HG03196 (cell line): ENCODE data around the gene RASAL2.
"Not testable (repeated sequence)": the region's sequence is repeated elsewhere in the genome, so short reads cannot be mapped to it uniquely, and the experiment has no call there.

ENCODE experiments used
- ATAC-seq: cut with Tn5 transposase; IDR thresholded peaks from one replicate; pipeline ENCODE4 v1.9.1; 2021; ENCODE audit not compliant: unreplicated experiment

The RASAL2 gene

DNA sequence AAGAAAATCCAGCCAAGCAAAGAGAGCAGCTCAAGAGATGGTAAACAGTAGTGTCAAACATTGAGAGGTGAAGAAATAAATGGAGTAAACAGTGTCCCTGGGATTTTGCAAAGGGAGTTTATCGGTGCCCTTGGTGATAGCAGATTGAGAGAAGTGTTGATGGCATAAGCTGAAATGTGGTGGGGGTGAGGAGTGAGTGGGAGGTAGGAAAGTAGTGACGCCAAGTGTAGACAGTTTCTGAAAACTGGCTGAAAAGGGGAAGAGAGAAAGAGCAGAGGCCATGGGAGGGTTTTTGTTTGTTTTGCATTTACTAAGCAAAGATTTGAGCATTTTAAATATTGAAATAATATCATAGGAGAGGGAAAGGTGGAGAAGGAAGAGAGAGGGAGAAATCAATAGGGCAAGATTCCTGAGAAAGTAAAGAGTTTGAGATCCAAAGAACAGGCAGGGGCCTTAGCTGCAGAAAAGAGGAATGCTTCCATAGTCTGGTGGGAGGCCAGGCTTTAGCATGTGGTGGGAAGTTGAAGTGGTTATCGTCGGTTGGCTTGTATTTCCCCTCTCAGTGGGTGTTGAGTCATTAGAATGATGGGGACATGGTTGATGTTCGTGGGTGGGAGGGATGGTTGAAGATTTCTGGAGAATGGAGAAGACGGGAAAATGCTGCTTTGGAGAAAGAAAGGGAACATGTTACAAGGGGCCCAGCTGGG, 26.8 kb upstream of the RASAL2 start:
- ATAC-seq, result peak; percentile 87

DNA sequence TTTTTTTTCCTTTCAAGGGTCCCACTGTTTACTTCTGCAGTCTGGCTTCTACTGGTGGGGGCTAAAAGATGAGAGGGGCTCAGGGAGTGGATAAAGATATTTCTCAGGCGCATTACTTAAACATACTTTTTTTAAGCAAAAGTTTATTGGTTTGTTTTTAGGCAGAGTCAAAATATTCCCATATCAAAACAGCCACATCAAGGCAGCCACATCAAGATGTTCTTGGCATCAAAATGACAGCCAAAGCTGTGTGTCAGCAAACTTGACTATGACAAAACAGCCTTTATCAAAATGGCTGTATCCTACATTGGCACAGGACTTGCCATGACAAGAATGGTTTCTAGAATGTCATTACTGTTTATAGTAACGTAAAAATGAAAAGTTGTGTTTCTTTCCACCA, 22.1 kb upstream of the RASAL2 start:
- no peak for ATAC-seq

DNA sequence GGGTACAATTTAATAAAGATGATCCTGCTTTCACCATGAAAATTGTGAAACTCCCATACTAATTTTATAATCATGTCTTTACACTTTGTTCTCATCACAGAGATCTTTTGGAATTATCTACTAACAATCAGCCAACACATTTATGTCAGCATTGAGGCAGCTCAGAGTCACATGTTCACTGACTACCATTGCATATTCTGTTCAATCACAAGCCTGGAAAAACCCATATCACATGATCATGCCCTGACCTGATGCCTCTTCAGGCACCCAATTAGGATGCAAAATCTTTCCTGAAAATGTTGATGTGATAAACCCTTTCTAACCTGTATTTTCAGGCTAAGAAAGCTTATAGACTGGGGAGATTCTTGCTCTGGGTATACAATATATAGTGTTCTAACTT, 21.6 kb upstream of the RASAL2 start:
- no peak for ATAC-seq

DNA sequence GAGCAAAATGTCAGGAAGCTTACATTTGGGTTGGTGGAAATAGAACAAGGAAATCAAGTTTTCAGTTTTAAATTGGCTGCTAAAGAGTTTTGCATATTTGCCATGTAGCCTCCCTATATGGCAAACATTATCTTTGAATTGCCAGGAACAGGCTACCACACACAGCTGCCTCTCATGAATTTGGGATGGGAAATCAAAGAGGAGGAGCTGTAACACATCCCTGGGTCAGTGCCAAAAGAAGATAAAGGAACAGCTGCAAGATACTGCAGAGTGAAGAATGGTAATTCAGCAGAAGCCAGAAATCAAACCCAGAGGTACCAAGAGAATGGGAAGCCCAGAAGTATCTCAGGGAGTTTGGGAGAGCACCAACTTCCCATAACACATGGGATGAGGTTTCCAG, 18.6 kb upstream of the RASAL2 start:
- no peak for ATAC-seq

DNA sequence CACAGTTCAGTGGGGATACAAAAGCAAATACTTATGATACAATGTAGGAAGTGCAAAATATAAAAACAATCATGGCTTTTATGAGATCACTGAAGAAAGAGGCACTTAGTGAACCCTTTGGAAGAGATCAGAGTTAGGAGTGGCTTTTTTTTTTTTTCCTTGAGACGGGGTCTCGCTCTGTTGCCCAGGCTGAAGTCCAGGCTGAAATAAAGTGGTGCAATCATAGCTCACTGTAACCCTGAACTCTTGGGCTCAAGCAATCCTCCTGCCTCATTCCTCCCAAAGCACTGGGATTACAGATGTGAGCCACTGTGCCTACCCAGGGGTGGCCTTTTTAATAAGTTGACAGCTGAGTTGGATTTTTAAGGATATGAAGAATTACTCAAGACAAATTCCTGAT, 17.3 kb upstream of the RASAL2 start:
- no peak for ATAC-seq

DNA sequence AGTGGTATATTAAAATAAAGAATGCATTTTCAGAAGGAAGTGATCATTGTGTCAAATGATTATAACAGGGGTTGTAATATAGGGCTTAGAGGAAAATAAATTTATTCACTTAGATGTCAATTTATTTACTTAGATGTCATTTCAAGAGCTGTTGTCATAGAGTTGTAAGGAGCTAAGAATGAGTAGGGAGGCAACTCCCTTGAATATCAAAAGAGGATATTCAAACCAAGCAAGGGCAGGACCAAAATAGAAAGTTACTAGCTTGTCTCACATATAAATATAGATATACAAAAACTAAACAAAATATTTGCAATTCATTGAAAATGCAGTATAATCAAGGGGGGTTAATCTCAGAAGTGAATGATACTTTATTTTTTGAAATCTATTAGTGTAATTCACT, 16.0 kb upstream of the RASAL2 start:
- no peak for ATAC-seq

DNA sequence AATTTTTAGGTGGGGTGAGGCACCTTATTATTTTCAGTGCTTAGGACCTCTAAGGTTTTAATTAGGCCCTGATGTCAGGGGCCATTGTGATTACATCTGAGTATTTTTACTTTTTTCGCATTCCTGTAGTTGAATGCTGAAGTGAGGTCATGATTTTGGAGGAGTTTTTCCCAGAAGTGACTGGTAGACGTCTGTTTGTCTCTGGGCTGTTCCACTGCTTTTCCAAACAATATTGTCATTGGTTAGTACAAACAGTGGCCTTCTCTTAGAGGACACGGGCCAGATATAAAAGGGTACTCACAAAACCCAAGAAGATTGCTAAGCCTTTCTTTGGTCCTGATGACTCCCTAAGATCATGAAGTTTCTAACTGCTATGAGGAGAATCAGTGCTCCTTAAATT, 7.6 kb upstream of the RASAL2 start:
- ATAC-seq, result no peak

DNA sequence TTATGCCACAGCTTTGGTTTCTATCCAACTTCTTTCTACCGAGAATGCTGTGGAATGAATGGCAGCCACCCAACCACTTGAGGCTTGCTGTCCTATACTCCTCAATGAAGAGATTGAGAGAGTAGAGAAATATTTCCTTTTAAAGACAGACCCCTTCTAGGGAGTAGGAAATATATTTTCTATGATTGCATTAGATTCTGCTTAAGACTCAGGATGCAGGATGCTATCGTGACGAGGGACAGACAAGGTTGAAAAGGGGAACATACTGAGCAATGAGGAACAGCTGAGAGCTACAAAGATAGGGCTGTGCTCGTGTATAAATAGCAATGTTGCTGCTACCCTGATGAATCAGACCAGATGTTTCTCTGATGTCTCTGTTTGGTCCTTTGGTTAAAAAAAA, 7.1 kb upstream of the RASAL2 start:
- no peak for ATAC-seq

DNA sequence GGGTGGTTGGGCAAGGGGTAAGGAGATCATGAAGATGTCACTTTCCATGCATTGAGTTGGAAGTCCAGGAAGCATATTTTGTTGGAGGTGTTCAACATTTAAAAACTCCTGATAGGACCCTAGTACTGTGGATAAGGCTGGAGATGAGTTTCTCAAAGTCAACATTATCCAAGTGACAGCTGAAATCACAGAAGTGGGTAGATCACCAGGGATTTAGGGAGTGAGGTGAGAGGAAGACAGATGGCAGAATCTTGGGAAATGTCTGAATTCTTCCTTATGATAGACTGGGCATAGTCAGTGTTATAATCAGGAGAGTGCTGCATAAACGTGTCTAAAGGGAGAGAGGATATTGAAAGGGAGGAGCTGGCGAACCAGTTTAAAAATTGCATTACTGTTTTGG, 5.3 kb upstream of the RASAL2 start:
- no peak for ATAC-seq

DNA sequence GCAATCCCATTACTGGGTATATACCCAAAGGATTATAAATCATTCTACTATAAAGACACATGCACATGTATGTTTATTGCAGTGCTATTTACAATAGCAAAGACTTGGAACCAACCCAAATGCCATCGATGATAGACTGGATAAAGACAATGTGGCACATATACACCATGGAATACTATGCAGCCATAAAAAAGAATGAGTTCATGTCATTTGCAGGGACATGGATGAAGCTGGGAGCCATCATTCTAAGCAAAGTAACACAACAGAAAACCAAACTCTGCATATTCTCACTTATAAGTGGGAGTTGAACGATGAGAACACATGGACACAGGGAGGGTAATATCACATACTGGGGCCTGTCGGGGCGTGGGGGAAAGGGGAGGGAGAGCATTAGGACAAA, 2.5 kb upstream of the RASAL2 start:
- not testable (repeated sequence) for ATAC-seq

DNA sequence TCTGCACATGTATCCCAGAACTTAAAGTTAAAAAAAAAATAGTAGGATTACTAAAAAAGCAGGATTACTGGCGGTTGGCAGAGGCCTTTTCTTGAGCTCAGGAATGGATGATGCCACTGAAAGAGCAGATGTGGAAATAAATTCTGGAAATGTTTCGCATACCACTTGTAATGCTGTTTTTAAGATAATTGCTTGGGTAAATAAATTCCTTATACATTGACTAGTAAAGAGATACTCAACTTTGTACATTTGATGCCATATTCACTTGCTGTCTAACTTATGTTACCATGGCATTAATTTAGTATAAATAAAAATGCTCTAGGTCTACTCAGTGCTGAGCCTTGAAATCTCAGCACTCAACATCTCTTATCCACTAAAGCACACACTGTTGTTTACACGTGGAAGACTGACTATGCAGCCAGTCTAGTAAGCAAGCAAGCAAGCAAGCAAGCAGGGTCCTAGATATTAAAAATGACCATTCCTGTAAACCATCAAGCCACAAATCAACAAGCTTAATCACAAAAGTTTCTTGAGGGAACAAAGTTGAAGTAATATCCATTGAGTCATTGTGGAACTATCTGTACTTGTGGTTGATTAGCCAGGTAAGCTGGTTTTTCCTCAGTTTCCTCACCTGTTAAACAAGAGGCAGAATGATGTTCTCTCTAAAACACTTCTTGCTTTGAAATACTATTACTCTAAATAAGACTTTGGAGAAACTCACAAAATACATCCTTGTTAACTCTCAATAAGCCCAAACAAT, 1.7 kb upstream of the RASAL2 start:
- no peak for ATAC-seq

DNA sequence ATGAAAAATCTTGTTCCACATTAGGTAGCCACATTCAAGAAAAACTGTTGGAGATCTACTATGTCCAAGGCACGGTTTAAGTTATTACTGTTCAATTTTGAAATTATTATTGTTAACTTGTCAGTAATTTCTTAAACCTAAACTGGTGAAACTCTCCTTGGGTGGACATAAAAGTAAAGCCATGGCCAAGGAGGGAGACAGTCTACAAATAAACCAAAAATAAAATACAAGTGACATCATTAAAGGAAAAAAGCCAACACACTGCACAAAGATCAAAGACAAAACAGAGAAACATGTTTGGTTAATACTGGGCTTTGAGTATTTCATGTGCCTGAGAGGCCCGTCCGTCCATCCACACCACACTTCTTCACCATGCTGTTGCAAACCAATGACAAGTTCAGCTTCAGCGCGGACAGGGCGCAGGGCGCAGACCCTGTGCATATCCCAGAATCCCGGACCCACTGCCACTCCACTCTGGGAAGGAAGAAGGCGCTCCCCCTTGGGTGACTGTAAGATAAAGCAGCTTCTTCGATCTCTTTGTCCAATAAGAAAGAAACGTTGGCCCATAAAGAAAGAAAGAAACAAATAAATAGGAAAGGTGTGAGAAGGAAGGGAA, 918 bp upstream of the RASAL2 start:
- no peak for ATAC-seq

DNA sequence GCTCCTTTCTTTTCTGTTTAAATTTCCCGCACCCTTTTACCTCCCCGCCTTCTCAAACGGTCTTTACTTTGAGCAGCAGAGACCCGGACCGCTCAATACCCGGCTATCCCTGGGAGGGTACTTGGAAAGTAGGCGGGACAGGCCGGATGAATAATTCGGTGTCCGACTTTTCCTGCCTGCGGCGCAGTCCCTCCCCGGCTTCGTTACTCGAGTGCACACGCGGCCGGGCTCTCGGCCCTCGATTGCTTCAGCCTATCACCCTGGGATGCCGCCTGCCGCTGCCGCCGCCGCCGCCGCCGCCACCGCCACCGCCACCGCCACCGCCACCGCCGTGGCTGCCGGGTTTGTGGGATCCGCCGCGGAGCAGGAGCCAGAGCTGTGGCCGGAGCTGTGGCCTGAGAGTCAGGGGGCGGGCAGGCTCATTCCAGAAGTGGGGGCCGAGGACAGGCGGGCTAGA, 382 bp upstream of the RASAL2 start:
- ATAC-seq, result peak; percentile 88

DNA sequence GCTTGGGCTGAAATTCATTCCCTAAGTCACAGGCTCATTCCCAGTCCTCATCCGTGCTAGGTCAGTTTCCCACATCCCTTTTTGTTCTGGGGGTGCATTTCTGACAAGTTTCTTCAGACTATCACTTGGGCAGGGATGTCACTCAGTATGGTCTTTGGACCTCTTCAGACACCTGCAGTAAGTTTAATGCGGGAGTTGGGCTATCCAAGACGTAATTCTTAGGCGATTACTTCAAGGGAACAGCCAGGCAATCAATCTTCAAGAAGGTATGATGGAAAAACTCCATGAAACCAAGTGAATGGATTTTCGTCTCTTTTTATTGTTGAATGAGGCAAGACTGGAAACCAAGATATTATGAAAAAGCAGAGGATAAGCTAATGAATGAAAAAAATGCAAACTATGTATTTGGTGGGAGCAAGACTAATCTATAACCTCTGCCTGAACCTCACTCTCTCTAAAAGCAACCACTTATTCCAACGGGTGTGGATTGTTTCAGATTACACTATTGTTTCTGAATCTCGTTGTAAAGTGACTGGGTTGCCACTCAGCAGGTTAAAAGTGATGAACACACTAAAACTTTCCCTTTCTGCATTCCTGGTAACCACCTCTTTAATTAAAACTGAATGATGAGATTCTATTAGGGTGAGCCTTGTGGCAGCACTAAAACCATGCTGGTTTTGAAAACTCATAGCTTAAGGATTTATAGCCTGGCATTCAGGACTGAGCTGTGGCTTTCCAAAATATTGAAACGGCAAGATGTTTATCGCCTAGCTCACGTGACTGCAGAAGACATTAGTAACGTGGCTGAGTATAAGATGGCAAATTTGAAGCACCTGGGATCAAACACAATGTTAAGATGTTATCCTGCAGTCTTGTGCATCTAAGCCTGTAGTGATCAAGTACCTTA, 1.1 kb downstream of the RASAL2 start:
- ATAC-seq, result no peak

DNA sequence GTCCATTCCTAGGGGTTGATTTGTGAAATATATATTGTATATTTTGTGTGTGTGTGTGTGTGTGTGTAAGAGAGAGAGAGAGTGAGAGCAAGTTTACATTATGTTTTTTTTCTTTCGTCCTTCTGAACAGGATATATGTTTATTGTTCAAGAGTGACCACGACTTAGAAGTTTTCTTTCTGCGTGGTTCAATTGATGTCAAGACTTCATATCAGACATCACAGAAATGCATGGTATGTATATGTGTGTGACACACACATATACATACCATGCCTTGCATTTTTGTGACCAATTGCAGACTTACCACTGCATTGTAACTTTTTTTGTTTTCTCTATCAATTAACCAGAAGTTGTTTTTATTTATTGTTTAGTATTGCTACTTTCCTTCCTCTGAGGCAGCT, 2.5 kb downstream of the RASAL2 start:
- no peak for ATAC-seq

DNA sequence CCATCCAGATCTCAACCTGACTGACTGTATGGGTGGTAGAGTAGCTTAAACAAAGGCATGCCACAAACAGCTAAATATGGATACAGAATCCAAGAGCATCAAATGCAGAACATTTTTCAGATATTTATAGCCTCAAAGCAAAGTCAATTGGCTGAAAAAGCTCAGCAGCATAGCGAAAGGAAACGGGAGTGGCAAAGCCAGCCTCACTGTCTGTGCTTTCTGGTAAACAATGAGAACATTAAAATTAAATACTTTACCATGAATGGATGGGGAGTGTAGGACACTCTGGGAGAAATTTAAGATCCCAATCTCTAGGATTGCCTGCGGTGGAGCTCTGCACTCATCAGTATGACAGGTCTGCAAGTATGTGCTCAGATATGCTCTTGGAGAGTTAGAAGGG, 4.4 kb downstream of the RASAL2 start:
- ATAC-seq, result no peak

DNA sequence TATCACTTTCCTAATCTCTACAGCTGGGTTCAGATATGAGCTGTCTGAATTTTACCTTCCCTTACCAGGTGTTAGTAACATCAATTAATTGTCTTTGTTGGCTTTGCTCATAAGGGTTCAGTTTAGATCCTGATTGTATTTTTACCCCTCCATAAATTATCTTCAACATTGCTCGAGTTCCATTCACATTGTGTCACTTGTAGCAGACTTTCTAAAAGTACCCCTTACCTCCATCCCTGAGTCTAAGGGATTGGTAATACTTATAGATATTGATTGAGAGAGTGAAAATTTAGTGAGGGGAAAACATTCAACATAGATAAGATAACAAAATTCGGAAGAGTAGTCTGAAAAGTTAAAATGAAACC, 7.3 kb downstream of the RASAL2 start:
- no peak for ATAC-seq

DNA sequence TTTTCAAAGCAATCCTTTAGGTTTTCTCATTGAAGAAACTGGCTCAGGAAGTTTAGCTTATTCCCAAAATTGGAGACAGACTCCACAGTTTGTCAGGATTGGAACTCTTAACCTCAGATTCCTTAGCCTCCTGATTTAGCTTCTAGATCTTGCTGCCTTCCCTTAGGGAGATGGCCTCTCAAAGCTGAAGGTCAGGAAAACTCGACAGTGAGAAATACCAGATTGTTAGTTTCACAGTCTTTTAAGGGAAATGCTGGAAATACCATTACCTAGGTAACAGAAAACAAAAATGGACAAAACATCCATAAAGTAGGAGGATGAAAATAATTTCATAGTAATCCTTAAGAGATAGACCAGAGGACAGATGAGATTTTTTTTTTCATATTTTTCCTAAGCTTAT, 7.8 kb downstream of the RASAL2 start:
- no peak for ATAC-seq

DNA sequence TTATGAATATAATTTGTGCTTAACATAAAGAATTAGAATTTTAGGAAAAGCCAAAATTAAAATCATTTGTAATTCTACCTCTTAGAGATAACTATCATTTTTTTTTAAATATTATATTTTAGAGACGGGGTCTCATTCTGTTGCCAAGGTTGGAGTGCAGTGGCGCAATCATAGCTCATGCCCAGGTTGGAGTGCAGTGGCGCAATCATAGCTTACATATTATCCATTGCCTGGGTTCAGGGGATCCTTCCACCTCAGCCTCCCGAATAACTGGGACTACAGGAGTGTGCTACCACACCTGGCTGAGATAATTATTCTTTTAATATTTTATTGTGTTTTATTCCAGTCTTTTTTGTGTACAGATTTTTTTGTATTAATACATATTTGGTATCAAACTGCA, 8.3 kb downstream of the RASAL2 start:
- ATAC-seq, result no peak

DNA sequence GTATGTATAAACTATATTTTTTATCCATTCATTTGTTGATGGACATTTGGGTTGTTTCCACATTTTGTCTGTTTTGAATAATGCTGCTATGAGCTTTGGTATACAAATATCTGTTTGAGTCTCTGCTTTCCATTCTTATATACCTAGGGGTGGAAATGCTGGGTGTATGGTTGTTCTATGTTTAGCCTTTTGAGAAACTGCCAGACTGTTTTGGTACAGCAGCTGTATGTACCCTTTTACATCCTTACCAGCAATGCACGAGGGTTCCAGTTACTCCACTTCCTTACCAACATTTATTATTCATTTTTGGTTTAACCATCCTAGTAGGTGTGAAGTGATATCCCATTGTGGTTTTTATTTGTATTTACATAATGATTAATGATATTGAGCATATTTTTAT, 13.9 kb downstream of the RASAL2 start:
- ATAC-seq, result no peak
